HG03025 (cell line): ENCODE data around the gene STARD13.

Experiments used
- ATAC-seq: cut with Tn5 transposase; IDR thresholded peaks from one replicate; pipeline ENCODE4 v1.9.1; 2021; ENCODE audit warnings: mild to moderate bottlenecking, moderate library complexity; ENCODE audit not compliant: unreplicated experiment, low FRiP score

The STARD13 gene, protein sequence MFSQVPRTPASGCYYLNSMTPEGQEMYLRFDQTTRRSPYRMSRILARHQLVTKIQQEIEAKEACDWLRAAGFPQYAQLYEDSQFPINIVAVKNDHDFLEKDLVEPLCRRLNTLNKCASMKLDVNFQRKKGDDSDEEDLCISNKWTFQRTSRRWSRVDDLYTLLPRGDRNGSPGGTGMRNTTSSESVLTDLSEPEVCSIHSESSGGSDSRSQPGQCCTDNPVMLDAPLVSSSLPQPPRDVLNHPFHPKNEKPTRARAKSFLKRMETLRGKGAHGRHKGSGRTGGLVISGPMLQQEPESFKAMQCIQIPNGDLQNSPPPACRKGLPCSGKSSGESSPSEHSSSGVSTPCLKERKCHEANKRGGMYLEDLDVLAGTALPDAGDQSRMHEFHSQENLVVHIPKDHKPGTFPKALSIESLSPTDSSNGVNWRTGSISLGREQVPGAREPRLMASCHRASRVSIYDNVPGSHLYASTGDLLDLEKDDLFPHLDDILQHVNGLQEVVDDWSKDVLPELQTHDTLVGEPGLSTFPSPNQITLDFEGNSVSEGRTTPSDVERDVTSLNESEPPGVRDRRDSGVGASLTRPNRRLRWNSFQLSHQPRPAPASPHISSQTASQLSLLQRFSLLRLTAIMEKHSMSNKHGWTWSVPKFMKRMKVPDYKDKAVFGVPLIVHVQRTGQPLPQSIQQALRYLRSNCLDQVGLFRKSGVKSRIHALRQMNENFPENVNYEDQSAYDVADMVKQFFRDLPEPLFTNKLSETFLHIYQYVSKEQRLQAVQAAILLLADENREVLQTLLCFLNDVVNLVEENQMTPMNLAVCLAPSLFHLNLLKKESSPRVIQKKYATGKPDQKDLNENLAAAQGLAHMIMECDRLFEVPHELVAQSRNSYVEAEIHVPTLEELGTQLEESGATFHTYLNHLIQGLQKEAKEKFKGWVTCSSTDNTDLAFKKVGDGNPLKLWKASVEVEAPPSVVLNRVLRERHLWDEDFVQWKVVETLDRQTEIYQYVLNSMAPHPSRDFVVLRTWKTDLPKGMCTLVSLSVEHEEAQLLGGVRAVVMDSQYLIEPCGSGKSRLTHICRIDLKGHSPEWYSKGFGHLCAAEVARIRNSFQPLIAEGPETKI

DNA sequence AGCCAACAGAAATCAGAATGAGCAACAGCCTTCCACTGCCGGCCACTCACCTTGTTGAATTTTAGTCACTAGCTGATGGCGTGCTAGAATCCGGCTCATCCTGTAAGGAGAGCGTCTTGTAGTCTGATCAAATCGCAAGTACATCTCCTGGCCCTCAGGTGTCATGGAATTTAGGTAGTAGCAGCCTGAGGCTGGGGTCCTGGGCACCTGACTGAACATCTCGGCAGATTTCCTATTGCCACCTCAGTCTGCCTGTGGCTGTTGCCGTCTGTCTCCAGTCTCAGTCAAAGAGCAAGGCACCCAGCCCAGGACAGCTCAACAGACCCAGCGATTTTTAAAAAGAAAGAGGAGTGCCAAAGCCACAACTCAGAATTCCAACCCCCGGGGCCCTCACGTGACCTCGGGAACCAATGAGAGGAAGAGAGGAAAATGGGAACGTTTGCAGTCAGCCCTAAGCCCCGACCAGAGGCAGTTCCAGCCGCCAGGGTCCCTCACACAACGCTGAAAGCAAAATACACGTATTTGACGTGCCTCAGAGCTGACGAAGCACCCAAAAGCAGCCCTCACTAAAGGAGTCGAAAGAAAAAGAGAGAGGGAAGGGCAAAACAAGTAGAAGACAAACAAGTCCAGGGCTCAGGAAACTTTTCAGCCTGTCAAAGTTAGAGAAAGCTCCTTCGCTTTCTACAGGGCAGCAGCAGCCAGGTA is at the start of gene STARD13:
Gene STARD13, minus strand, starts transcription at position 336 of the 705 bp plus-strand sequence. Its CDS starts 117 bp downstream, at position 219.
- ATAC-seq: peak; percentile 65

DNA sequence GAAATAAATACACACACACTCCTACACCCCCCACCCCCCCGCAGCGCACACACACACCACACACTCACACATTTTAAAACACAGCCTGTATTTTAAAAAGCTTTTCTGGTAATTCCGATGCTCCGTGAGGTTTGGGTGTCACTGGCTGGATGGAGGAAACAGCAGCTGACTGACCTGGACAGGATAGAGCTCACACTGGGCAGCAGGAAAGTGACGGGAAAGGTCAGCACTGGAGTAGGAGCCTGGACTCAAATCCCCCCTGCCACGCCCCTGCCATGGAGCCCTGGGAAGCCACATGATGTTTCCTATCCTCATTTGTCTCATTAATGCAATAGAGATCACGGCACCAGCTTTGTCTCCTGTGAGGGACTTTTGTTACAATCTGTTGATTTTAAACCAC is 49.3 kb upstream of the STARD13 start:
- no peak for ATAC-seq

DNA sequence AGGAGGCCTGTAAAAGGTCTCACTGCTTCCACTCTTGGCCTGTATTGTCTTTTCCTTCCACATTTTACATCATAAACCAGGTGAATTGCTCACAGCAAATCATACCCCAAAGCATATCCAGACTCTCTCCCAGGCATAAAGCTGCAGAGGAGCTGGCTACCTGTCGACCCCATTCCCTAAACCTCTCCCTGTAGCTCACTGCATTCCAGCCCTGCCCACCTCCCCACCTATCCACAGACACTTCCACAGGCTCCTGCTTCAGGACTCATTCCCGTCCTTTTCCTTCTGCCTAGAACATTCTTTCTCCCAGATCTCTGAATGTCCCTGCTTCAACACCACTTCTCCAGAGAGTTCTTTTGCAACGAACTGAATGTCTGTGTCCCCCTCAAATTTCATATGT is 46.4 kb upstream of the STARD13 start:
- no peak for ATAC-seq

DNA sequence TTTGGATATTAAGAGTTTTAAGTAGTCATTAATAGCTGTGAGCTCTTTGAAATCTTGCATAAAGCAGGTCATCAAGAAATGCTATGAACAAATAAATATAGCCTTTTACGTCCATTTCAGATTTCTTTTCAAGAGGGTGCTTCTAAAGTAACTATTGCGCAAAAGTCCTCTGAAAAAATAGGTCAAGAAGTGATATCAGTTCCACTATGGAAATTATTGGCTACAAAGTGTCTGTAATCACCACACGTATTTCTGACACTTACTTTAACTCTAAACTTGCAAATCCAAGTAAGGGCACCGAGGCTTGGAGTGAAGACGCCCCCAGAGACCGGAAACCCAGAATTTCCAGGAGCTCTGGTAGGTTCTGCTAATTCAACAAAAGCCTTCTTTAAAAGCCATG is 44.9 kb upstream of the STARD13 start:
- no peak for ATAC-seq

DNA sequence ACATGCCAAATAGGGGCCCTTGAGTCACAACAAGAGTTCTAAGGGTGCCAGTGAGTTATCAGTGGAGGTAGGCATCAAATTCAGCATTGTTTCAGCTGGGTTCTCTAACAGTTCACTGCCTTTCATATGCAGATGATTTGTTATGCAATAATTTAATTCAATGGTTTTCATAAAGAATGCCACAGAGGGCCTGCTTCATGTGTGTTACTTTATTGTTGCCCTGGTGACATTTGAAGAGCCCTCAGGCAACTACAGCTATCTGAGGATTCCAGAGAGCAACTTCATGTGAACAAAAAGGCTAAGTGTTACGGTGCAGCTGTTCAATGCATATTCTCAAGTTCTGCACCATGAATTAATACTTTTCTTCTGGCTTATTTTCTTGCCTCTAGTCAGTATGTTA is 43.1 kb upstream of the STARD13 start:
- no peak for ATAC-seq

DNA sequence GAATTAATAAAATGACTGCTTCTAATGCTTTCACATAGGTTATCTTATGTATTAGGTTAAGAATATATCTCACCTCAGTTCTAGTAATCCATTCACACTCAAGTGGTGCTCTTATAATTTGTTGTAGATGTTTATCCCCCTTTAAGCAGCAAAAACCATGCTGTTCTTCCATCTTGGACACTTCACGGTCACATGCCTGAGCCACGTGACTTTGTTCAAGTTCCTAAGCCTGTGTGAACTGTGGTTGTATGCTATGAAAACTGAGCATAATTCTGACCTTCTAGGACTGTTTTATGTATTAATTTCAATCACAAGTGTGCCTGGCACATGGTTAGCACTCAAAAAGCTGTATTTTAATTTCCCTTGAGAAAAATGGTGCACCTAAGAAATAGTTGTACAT is 41.2 kb upstream of the STARD13 start:
- ATAC-seq: no peak

DNA sequence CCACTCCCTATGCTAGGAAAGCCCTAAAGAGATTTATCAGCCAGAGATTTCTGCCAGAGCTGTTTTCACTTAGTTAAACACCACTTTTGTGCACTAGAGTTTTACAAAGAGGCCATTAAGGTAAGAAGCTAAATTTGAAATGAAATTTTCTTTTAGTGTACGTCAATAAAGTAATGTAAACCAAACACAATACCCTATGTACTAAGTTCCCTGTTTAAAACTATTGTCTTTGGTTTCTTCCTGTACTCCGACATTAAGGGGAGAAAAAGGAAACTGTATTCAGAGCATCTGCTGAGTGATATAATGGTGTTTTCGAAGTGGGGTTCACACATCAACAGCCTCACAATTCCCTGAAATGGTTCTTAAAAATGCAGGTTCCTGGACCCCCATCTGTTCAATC is 40.7 kb upstream of the STARD13 start:
- ATAC-seq: no peak

DNA sequence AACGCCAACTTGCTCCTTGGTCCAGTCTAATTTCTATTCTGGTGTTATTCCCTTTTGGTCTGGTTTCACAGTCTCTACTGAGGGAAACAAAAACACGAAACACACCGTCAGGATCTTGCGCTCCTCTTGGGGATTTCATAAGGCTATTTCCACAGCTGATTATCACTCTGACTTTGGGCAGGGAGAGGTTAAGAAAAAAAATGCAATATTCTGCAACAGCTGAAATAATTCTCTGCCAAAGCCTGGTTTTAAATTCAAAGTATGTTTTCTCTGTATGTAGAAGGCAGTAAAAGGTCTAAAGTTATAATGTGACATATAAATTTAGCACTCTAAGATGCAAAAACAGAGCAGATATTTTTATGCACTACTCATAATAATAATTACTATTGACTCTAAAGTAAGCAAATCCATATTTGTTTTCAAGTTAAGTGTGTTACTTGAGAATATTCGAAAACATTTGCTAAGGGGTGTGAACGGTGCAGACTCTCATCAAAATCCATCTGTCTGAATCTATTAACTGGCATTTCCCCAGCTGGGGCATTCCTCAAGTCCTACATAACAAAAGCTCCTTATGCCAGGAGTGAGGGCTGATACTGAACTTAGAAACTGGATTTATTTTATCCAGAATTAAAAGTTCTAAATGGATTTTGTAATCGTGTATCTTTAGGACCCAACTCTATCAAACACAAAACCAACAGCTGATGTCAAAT is 38.4 kb upstream of the STARD13 start:
- no peak for ATAC-seq

DNA sequence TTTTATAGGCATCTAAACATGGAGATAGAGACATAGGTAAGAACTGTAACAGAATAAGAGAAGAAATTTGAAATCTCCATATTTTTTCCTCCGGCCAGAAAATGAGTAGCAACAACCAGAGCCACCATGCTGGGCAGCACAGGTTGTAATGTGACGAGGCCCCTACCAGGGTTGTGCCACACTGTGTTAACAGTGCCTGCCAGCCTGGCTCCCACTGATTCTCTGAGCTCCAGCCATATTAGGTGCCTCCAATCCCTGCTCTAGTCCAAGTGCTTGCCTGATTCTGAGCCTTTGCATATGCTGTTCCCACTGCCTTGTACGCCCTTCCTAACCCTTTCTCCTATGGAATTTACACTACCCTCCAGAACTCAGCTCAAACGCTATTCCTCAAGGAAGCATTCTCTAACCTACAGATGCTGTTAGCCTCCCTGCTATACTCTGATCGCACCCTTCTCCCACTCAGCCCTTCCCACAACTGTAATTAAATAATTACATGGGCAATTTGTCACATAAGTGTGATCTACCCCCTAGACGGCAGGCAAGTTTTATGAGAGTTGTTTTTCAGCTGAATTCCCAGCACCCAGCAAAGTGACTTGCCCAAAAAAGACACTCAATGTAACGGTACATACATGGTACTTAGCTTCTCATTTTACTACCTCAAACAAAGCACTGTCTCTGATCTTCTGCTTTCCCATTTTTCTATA is 37.6 kb upstream of the STARD13 start:
- no peak for ATAC-seq

DNA sequence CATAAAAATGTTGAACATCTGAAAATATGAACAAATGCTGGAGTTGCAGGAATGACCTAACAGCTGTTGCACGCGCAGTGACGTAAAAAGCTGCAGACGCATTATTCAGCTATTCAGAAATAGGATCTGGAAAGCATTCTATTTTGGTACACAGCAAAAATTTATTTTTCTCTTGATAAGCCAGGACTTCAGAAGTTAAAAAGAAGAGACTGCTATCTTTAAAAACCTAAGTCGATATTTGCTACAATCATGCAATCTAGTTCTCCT is 36.9 kb upstream of the STARD13 start:
- no peak for ATAC-seq

DNA sequence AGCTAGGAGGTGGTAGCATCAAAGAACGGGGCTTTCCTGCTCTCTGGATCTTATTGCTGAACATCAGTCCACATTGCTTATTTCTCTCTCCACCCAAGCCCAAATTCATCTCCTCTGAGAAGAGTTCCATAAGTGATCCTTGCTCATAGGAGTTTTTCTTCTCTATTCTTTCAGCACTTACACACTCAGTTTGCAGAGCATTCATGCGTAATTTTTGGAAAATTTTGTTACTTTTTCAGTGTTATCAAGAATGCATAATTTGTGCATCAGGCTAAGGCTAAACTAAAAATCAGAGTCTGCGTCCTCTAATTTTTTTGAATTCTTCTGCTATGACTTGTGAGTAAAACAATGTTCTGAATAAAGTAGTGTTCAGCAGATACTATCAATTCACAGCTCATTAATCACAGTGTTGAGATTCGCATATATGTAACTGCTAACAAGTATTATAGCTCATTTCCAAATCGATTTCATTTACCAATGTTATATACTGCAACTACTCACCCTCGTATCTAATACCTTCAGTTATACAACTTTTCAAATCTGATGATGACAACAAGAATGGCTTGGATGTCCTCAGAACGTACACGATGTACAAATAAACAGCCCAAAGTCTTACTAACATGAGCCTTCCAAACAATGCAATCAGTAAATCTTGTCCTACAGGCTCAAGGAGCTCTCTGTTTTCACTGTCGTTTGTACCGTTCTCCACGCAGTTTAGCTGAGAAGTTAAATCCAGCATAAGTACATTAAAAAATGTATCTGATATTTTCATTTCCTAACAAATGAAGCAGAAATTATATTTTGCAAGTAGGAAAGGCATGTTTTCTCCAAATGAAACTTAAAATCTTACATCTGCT is 36.4 kb upstream of the STARD13 start:
- no peak for ATAC-seq

DNA sequence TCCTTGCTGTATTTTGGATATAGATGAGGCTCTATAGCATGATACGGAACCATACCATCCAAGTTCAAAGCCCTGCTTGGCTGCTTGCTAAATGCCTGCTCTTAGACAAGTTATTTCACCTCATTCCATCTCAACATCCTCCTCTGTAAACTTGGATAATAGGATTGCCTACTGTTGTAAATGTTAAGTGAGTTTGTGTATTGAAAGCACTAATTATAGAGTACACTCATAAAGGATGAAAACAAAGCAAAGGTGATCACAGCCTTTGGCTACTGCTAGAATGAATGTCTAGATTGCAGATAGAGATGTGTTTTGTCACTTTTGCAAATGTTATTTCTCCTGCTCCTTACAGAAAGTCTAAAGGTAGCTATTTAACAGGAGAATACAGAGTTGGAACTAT is 34.3 kb upstream of the STARD13 start:
- no peak for ATAC-seq

DNA sequence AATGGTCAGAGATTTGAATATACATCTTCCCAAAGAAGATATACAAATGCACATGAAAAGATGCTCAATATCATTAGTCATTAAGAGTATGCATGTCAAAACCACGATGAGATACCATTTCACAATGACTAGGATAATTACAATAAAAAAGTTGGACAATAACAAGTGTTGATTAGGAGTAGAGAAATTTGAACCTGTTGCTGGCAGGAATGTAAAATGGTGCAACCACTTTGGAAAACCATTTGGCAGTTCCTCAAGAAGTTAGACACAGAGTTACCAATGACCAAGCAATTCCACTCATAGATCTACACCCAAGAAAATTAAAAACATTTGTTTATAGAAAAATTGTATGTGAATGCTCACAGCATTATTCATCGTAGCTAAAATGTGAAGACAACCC is 33.2 kb upstream of the STARD13 start:
- no peak for ATAC-seq

DNA sequence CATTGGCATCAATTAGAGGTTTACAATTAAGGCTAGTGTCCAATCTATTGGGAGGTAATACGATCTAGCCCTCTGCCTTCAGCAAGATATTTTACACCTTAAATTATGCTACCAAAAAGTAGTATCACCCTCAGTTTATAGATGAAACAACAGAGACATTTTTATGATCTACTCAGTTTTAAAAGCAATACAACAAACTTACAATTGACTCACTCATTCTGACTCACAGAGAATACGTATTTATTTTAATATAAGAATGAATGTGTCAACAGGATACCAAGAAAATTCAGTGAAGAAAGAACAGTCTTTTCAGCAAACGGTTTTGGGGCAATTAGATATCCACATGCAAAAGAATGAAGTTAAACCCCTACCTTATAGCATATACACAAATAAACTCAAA is 32.5 kb upstream of the STARD13 start:
- no peak for ATAC-seq

DNA sequence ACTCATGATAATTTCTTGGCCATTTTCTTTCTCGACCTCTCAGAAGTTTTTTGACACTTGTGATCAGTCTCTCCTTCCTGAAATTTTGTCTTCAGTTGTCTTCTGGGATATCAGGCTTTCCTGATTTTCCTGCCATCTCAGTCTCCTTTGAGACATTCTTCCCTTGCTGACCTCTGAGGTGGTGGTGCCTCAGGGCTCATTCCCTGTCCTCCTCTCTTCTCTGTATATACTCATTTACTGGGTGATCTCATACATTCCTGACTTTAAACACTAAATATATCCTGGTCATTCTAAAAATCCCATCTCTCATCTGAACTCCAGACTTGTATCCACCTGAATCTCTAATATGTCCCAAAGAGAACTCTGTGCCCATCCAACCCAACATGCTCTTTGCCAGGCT is 31.3 kb upstream of the STARD13 start:
- no peak for ATAC-seq

DNA sequence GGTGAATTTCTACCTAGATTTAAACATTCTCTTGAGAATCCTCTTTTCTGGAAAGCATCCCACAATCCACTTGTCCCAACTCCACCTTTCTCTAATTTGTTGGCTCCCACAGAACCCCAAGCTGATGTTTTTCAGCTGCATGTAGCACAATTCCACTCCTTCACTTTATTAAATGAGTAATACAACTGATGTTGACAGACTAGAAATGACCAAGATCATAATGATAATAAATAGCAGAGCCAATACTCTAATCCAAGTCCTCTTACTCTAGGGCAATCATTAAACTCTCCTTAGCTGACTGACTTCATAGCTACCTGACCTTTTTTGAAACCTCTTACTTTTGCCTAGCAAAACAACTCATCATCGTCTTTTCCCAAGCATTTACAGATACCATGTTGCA is 27.9 kb upstream of the STARD13 start:
- ATAC-seq: no peak

DNA sequence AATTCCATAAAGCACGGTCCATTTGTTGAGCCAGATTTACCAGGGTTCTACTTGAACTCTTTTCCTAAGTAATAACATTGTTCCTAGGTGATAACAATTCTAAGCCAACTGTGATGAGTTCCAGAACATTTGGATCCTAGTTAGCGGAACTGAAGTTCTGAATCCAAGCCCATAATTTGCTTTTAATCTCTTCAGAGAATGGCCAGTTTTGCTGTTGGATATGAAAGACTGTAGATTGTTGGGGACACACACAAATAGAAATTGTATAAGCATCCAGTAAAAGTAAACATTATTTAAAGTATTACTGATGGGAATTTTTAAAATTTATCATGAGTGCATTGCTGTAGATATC is 27.3 kb upstream of the STARD13 start:
- no peak for ATAC-seq

DNA sequence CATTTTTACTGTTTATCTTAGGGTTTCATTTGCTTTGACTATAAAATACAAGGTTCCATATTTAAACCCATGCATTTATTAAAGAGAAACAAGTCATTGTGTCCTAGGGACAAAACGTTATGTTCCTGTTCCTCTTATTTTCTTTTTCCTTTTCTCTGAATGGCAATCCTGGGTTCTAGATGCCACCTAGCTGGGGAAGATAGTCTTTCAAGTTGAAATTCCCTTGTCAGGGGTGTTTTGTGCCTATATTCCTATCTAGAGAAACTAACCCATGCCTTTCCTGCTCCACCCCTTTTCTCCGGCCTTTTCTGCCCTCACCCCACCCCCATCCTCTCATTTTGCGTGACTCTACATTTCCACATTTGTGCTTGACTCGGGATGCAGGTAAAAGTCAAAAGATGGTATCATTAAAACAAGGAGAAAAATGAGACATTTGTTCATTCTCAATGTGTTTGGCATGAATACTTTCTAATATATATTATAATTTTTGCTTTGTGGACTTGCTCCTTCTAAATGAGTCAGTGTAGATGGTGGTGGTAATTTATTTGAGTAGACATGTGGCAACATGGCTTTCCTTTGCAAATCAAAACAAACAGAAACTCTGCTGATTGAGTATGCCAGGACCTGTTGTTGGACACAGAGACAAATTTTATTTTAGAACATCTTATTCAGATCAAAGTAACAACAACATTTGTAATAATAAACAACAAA is 26.8 kb upstream of the STARD13 start:
- ATAC-seq: no peak
